Measurements from ENCODE around the gene ENOSF1.

Gene ENOSF1

GRCh38 chr18:629269-630150, 82.9 kb downstream of the ENOSF1 start:
- no peak for DNase-seq

- no peak for DNase-seq
Observed at GRCh38 chr18:627231-627630, 85.2 kb downstream of the ENOSF1 start.

DNA sequence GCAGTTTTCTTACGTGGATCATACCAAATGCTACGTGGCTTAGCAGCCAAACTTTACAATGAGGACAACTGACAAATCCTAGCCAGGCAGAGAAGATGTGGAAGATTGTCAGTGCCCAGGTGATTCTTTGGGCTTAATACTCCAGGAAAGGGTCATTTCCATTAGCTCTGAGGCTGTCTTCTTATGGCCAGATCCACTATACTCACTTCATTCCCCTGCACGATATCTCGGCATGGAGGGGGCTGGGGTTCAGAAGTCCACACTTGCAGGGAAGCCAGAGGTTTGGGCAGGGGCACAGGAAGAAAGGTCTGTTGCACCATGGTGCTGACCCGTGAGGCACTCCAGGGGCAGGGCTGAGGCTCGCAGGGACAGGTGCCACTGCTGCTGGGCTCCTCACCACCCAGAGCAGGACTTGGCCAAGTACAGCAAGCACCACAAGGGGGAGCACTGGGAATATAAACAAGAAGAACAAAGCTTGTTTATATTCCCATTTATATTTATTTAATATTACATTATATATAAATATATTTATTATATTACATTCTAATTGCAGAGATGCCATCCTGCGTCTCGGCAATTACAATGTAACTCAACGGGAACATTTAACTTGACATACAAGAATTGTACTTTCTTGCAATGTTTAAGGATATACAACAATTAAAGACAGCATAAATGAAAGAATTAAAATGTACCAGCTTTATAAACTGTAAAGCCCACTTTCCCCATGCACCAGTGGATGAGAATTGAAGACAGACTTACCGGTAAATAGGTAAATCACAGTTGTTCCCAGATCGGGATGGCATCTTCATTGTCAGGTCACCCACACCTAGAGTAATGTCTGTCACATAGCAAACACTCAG, 88.4 kb downstream of the ENOSF1 start:
- DNase-seq = peak; percentile 78

DNA sequence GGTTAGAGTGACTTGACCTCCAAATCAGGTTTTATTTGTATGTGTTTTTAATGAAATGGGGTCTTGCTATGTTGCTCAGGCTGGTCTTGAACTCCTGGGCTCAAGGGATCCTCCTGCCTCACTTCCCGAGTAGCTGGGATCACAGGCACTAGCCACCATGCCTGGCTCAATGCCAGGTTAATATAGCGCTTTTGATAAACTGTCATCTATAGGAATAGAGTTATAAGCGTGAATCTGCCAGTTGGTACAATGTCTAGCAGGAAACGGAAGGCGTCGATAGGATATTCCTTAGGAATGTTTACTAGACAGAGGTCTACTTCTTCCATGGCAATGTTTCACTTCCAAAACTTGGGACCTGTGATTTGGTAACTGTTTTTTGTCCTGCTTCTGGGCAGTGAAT, 90.1 kb downstream of the ENOSF1 start:
- no peak for DNase-seq

GRCh38 chr18:621291-622043, 91.0 kb downstream of the ENOSF1 start:
- DNase-seq = no peak

All from activated CD8-positive, alpha-beta memory T cell treated with anti-CD3 and anti-CD28 coated beads for 24 hours (primary cell).